K562 (cell line): ENCODE measurements around the gene FARP2. TPM values are rescaled to one million over a fixed set of nuclear protein-coding genes. Genes with fewer than 3 reads are reported as not detected.

ENCODE experiments used
- ATAC-seq: fragments of 200-7000 bp; cut with Tn5 transposase; 3 replicates; pipeline ENCODE4 v1.9.1; 2020; ENCODE audit warnings: moderate library complexity
- BruUV-seq: library from RNA; stranded (reverse); fragments of 400-500 nt; replicated peaks from 2 replicates; lab custom pipeline; 2021; lab: Mats Ljungman, UMichigan
- CTCF ChIA-PET: fragments of 300-600 bp; formaldehyde crosslinking; extraction: SDS; loops from one replicate; lab custom pipeline; 2021; ENCODE audit warnings: low intra/inter-chr PET ratio; lab: Yijun Ruan, JAX
- POLR2A ChIA-PET: fragments of 300-600, 350-650 bp; sonication (Branson Sonifier 250); formaldehyde crosslinking; extraction: SDS; loops from one replicate; lab custom pipeline; 2021; ENCODE audit warnings: antibody characterized with exemption, inconsistent platforms; lab: Yijun Ruan, JAX
- DNase-seq, 4 experiments: peaks; one replicate each; pipeline versions ENCODE4 v3.0.0 to v3.0.0-alpha.2; 2011 to 2018; ENCODE audit warnings: low spot score in 3 of 4, mixed read lengths in 3 of 4; ENCODE audit errors: extremely low read depth in 1 of 4
- FAIRE-seq: peaks from 2 replicates; lab custom pipeline; 2011; peaks lifted over from hg19 to GRCh38; lab: Jason Lieb, UNC
- H2AFZ ChIP-seq: 2 replicates; pipeline ENCODE4 v1.6.0; 2011; ENCODE audit warnings: low read depth, low read length, control low read depth, inconsistent platforms
- H3K27ac ChIP-seq: fragments of 200-600 bp; 3 replicates; pipeline ENCODE4 v1.8.0; 2011; ENCODE audit warnings: low read depth, mild to moderate bottlenecking, control low read depth, inconsistent platforms, low read length, moderate library complexity, mixed read lengths; ENCODE audit errors: extremely low read depth
- H3K27me3 ChIP-seq, 2 experiments: fragments of 300-600 bp in 1 of 2; 2 replicates in 1 of 2; 3 replicates in 1 of 2; pipeline versions ENCODE4 v1.6.0 to v1.8.0; 2011; ENCODE audit warnings: inconsistent platforms in 2 of 2, low read length in 2 of 2, mild to moderate bottlenecking in 1 of 2, mixed read lengths in 1 of 2, moderate library complexity in 1 of 2; ENCODE audit not compliant: control insufficient read depth in 2 of 2, insufficient read depth in 2 of 2
- H3K36me3 ChIP-seq: fragments of 300-600 bp; 3 replicates; pipeline ENCODE4 v1.8.0; 2011; ENCODE audit warnings: mild to moderate bottlenecking, low read length, inconsistent platforms; ENCODE audit not compliant: control insufficient read depth, insufficient read depth
- H3K4me1 ChIP-seq, 2 experiments: fragments of 200-600 bp in 1 of 2; replicated peaks in 1 of 2; 2 replicates in 1 of 2; 3 replicates in 1 of 2; pipeline versions ENCODE4 v1.5.1 to v1.8.0; 2011; ENCODE audit warnings: inconsistent platforms in 2 of 2, low read length in 2 of 2, mild to moderate bottlenecking in 1 of 2, mixed read lengths in 1 of 2, moderate library complexity in 1 of 2; ENCODE audit not compliant: control insufficient read depth in 2 of 2, insufficient read depth in 2 of 2
- H3K4me2 ChIP-seq: 2 replicates; pipeline ENCODE4 v1.6.1; 2011; ENCODE audit warnings: low read length, control low read depth, inconsistent platforms, mixed read lengths; ENCODE audit not compliant: insufficient read depth
- H3K4me3 ChIP-seq: fragments of 200-600 bp; sonication (generic), shearing (Covaris generic); 2 replicates; pipeline ENCODE4 v1.5.1; 2016; ENCODE audit warnings: control low read depth, inconsistent platforms
- H3K79me2 ChIP-seq: fragments of 200-600 bp; 3 replicates; pipeline ENCODE4 v1.8.0; 2011; ENCODE audit warnings: low read length, inconsistent platforms; ENCODE audit not compliant: control insufficient read depth, insufficient read depth
- H3K9ac ChIP-seq, 2 experiments: 2 replicates each; pipeline versions ENCODE4 v1.6.0 to v1.6.1; 2011; ENCODE audit warnings: low read depth in 2 of 2, low read length in 2 of 2, control low read depth in 1 of 2, inconsistent platforms in 1 of 2, mild to moderate bottlenecking in 1 of 2, mixed read lengths in 1 of 2; ENCODE audit not compliant: insufficient read depth in 1 of 2
- H3K9me1 ChIP-seq: one replicate; pipeline ENCODE4 v1.6.0; 2011; ENCODE audit warnings: inconsistent platforms, mild to moderate bottlenecking, low read length, moderate library complexity; ENCODE audit not compliant: control insufficient read depth, insufficient read depth
- H3K9me3 ChIP-seq: replicated peaks from 2 replicates; pipeline ENCODE4 v1.5.1; 2011; ENCODE audit warnings: low read depth, low read length, inconsistent platforms; ENCODE audit not compliant: control insufficient read depth, insufficient read depth
- H4K20me1 ChIP-seq: replicated peaks from 2 replicates; pipeline ENCODE4 v1.6.1; 2011; ENCODE audit warnings: low read length, inconsistent platforms, mixed read lengths; ENCODE audit not compliant: control insufficient read depth, insufficient read depth
- NFE2 ChIP-seq: IDR thresholded peaks from 2 replicates; pipeline ENCODE4 v1.6.1; 2014; ENCODE audit warnings: antibody characterized with exemption, low read depth
- THAP7 ChIP-seq: fragments of 250-450 bp; sonication (Bioruptor Pico); IDR thresholded peaks from 2 replicates; pipeline ENCODE4 v1.5.0; 2021
- ZBTB33 ChIP-seq: sonication (generic); formaldehyde crosslinking; IDR thresholded peaks from 2 replicates; pipeline ENCODE4 v1.8.1; 2023; ENCODE audit warnings: mild to moderate bottlenecking, missing genetic modification reagents
- ZBTB49 ChIP-seq: sonication (generic); formaldehyde crosslinking; IDR thresholded peaks from 2 replicates; pipeline ENCODE4 v1.8.0; 2022; ENCODE audit warnings: missing genetic modification reagents, mild to moderate bottlenecking, borderline replicate concordance
- ZNF507 ChIP-seq: conservative IDR thresholded peaks from 2 replicates; pipeline ENCODE4 v1.6.1; 2017; ENCODE audit warnings: missing genetic modification characterization, missing compliant biosample characterization
- WGBS: fragments of 100-300 bp; shearing (Covaris generic); methylation state at CpG from one replicate; pipeline ENCODE4 v1.1.6; 2016; ENCODE audit warnings: low coverage, mixed read lengths; ENCODE audit not compliant: insufficient coverage; ENCODE audit errors: missing lambda C conversion rate; 5-methylcytosine and 5-hydroxymethylcytosine counted together
- in situ Hi-C: fragments of 300-500 bp; cut with MboI; formaldehyde crosslinking; loops from 4 replicates; pipeline ENCODE4 v1.15.0; 2018; ENCODE audit warnings: inconsistent platforms, mixed read lengths
- intact Hi-C: fragments of 100-400 bp; cut with micrococcal nuclease; formaldehyde crosslinking; loops from 2 replicates; pipeline ENCODE4 v1.14.2; 2022
- polyA plus RNA-seq, 8 experiments: library from polyadenylated mRNA; depleted of rRNA in 4 of 8; stranded (reverse) in 5 of 8; unstranded in 3 of 8; fragments of >200 nt; fragmentation: Nextera tagmentation in 2 of 8; fragmentation: Illumina TruSeq in 1 of 8; extraction: Ambion mirVana in 2 of 8; extraction: Trizol in 1 of 8; gene quantifications; 2 replicates each; pipeline versions ENCODE4 v1.2.1 to v1.2.3, GENCODE V29; 2011 to 2014; ENCODE audit warnings: inconsistent platforms in 1 of 8, missing spikeins in 1 of 8
- total RNA-seq, 7 experiments: library from RNA; depleted of rRNA in 6 of 7; stranded (reverse); fragments of >200 nt in 6 of 7; fragmentation: Illumina TruSeq in 2 of 7; extraction: Trizol in 2 of 7; gene quantifications; 2 replicates each; pipeline versions ENCODE4 v1.2.1 to v1.2.3, GENCODE V29; 2011 to 2021; ENCODE audit warnings: low replicate concordance in 1 of 7

FARP2 gene
- total and polyA plus RNA-seq, 9 of the 15 experiments (the other 6 are each of a cell fraction or from before 2014, with no cell fraction given), result 4.1 to 38.1 (median 21.1) TPM

GRCh38 chr2:241454837-241455485 lies 98.9 kb downstream of the FARP2 start (continued):
- TF ChIP-seq ZNF507 (no peak), NFE2 (peak; percentile 48), ZBTB49 (CRISPR knock-in tag) (no peak)

- Histone ChIP-seq H3K27me3 (no peaks in the 10 kb centered on the region), H3K36me3 (no peaks in the 10 kb centered on the region), H3K9me3 (no peaks in the 10 kb centered on the region), H3K27ac (no peak overlapping the region), H2AFZ (no peak overlapping the region), H3K4me3 (no peak overlapping the region), H3K9ac (peak overlapping the region in 1 of 2 experiments; percentile 28; a peak in 2 of 4 replicates), H3K79me2 (no peaks in the 10 kb centered on the region), H4K20me1 (no peaks in the 10 kb centered on the region), H3K4me1 (peaks cover 0 to 13% of the 10 kb centered on the region in 2 experiments; a peak in 4 of 5 replicates), H3K9me1 (no peaks in the 10 kb centered on the region), H3K4me2 (no peak overlapping the region)
- POLR2A ChIA-PET, result interaction anchor here (0.6 kb wide), 1 partner anchor 243 kb away, joined by 3 read pairs; no protein-coding TSS in a partner anchor
- in situ Hi-C loops, result no loop called here
- no TSS peak for BruUV-seq
- intact Hi-C loops, result no loop called here
- 83% methylated on average over 7 of the region's 11 CpGs for WGBS
- DNase-seq, result no peak
- CTCF ChIA-PET, result no interaction called here
- no peak for FAIRE-seq
- TF ChIP-seq THAP7 (CRISPR knock-in tag) (no peak), ZBTB33 (CRISPR knock-in tag) (peak; percentile 45; the same call in 1 of the 2 replicates)
- ATAC-seq, result no peak
These were observed 100.5 kb downstream of the FARP2 start for GRCh38 chr2:241456546-241456945.
